Endothelial cell of umbilical vein (primary cell): ENCODE results near the gene DIP2C. TPM values are rescaled to one million over a fixed set of nuclear protein-coding genes. Genes with fewer than 3 reads are reported as not detected.

Experiments used
- BruUV-seq: library from RNA; stranded (reverse); fragments of 400-500 nt; replicated peaks from 2 replicates; lab custom pipeline; 2021; lab: Mats Ljungman, UMichigan
- CTCF ChIA-PET: fragments of 300-600, 350-600 bp; sonication (Branson Sonifier 250); formaldehyde crosslinking; loops from one replicate; lab custom pipeline; 2021; ENCODE audit warnings: antibody characterized with exemption, inconsistent platforms; lab: Charles Lee
- POLR2A ChIA-PET: fragments of 300-600, 350-600 bp; sonication (Branson Sonifier 250); formaldehyde crosslinking; loops from one replicate; lab custom pipeline; 2021; ENCODE audit warnings: antibody characterized with exemption, inconsistent platforms; lab: Charles Lee
- DNase-seq: peaks from one replicate; pipeline ENCODE4 v3.0.0-alpha.2; 2011; ENCODE audit warnings: low read depth, low spot score
- FAIRE-seq: peaks from 2 replicates; lab custom pipeline; 2011; peaks lifted over from hg19 to GRCh38; lab: Jason Lieb, UNC
- H2AFZ ChIP-seq: 2 replicates; pipeline ENCODE4 v1.6.0; 2012; ENCODE audit warnings: low read depth, low read length, control low read depth, inconsistent platforms
- H3K27ac ChIP-seq: 2 replicates; pipeline ENCODE4 v1.5.1; 2011; ENCODE audit warnings: low read depth, mild to moderate bottlenecking, control low read depth, low read length, moderate library complexity; ENCODE audit not compliant: insufficient read depth
- H3K27me3 ChIP-seq, 2 experiments: 2 replicates each; pipeline versions ENCODE4 v1.6.0 to v1.6.1; 2011; ENCODE audit warnings: low read length in 2 of 2, mixed read lengths in 1 of 2; ENCODE audit not compliant: control insufficient read depth in 2 of 2, insufficient read depth in 2 of 2
- H3K36me3 ChIP-seq, 2 experiments: 2 replicates in 1 of 2; 3 replicates in 1 of 2; pipeline ENCODE4 v1.5.1; 2011; ENCODE audit warnings: low read length in 2 of 2, mild to moderate bottlenecking in 1 of 2, moderate library complexity in 1 of 2; ENCODE audit not compliant: control insufficient read depth in 2 of 2, insufficient read depth in 2 of 2; ENCODE audit errors: extremely low read depth in 1 of 2
- H3K4me1 ChIP-seq: 3 replicates; pipeline ENCODE4 v1.5.1; 2011; ENCODE audit warnings: mild to moderate bottlenecking, low read length; ENCODE audit not compliant: control insufficient read depth, insufficient read depth; ENCODE audit errors: extremely low read depth
- H3K4me2 ChIP-seq: 2 replicates; pipeline ENCODE4 v1.6.1; 2011; ENCODE audit warnings: low read length, control low read depth, mixed read lengths; ENCODE audit not compliant: insufficient read depth
- H3K4me3 ChIP-seq, 3 experiments: fragments of 200-600 bp in 1 of 3; sonication (generic), shearing (Covaris generic) in 1 of 3; replicated peaks in 1 of 3; 2 replicates each; pipeline ENCODE4 v1.5.1; 2011 to 2016; ENCODE audit warnings: control low read depth in 3 of 3, low read length in 3 of 3, mild to moderate bottlenecking in 2 of 3, inconsistent platforms in 1 of 3, low read depth in 1 of 3, moderate library complexity in 1 of 3; ENCODE audit not compliant: insufficient read depth in 1 of 3
- H3K79me2 ChIP-seq: 2 replicates; pipeline ENCODE4 v1.6.0; 2012; ENCODE audit warnings: low read length, inconsistent platforms; ENCODE audit not compliant: control insufficient read depth, insufficient read depth
- H3K9ac ChIP-seq: replicated peaks from 2 replicates; pipeline ENCODE3; 2011; ENCODE audit warnings: low read length, control low read depth; ENCODE audit not compliant: insufficient read depth; ENCODE audit errors: extremely low read depth
- H3K9me1 ChIP-seq: replicated peaks from 3 replicates; pipeline ENCODE4 v1.6.0; 2011; ENCODE audit warnings: mild to moderate bottlenecking, low read length; ENCODE audit not compliant: control insufficient read depth, insufficient read depth; ENCODE audit errors: extremely low read depth
- H3K9me3 ChIP-seq: replicated peaks from 2 replicates; pipeline ENCODE4 v1.5.1; 2012; ENCODE audit warnings: low read length, inconsistent platforms; ENCODE audit not compliant: control insufficient read depth, insufficient read depth
- H4K20me1 ChIP-seq: replicated peaks from 2 replicates; pipeline ENCODE3; 2011; ENCODE audit warnings: mild to moderate bottlenecking, low read length; ENCODE audit not compliant: control insufficient read depth, insufficient read depth; ENCODE audit errors: extremely low read depth
- CTCF ChIP-seq, 2 donors: IDR thresholded peaks; 1 replicate in 1 of 2; 2 replicates in 1 of 2; pipeline ENCODE4 v1.5.1; 2011; ENCODE audit warnings: low read length in 2 of 2, mild to moderate bottlenecking in 2 of 2, moderate library complexity in 2 of 2, control low read depth in 1 of 2, inconsistent platforms in 1 of 2, low read depth in 1 of 2; ENCODE audit not compliant: insufficient read depth in 1 of 2; ENCODE audit errors: extremely low read depth in 1 of 2
- EZH2 ChIP-seq: IDR thresholded peaks from 2 replicates; pipeline ENCODE4 v1.6.1; 2012; ENCODE audit warnings: borderline replicate concordance, low read depth, mild to moderate bottlenecking, moderate library complexity, low read length, inconsistent platforms; ENCODE audit not compliant: severe bottlenecking
- FOS ChIP-seq: IDR thresholded peaks from 2 replicates; pipeline ENCODE4 v1.6.1; 2011; ENCODE audit warnings: mild to moderate bottlenecking, low read length, moderate library complexity, borderline replicate concordance; ENCODE audit not compliant: insufficient read depth
- GATA2 ChIP-seq: IDR thresholded peaks from 2 replicates; pipeline ENCODE4 v1.7.0; 2011; ENCODE audit warnings: low read depth, mild to moderate bottlenecking, moderate library complexity, mixed read lengths, low read length; ENCODE audit not compliant: insufficient read length, insufficient read depth
- JUN ChIP-seq: IDR thresholded peaks from 2 replicates; pipeline ENCODE4 v1.6.1; 2011; ENCODE audit warnings: borderline replicate concordance, low read depth; ENCODE audit not compliant: insufficient read length, insufficient read depth
- MAX ChIP-seq: IDR thresholded peaks from 2 replicates; pipeline ENCODE4 v1.6.1; 2011; ENCODE audit not compliant: insufficient read depth, insufficient read length
- MYC ChIP-seq: IDR thresholded peaks from one replicate; pipeline ENCODE4 v1.6.1; 2011; ENCODE audit warnings: mild to moderate bottlenecking, low read depth, low read length
- POLR2A ChIP-seq: IDR thresholded peaks from 2 replicates; pipeline ENCODE4 v1.6.1; 2012; ENCODE audit warnings: low read depth, mild to moderate bottlenecking, control low read depth, low read length
- POLR2AphosphoS5 ChIP-seq: IDR thresholded peaks from 2 replicates; pipeline ENCODE4 v1.6.1; 2012; ENCODE audit warnings: low read depth, mild to moderate bottlenecking, control low read depth, low read length, moderate library complexity; ENCODE audit not compliant: insufficient read depth
- dilution Hi-C: fragments of 300-500 bp; cut with MboI; formaldehyde crosslinking; loops from one replicate; pipeline ENCODE4 v1.15.0; 2019; ENCODE audit warnings: low sequenced_read_pairs; ENCODE audit not compliant: extremely low pct_ligation_motif_present
- intact Hi-C: fragments of 100-400 bp; cut with micrococcal nuclease; formaldehyde crosslinking; loops from one replicate; pipeline ENCODE4 v1.10.0; 2022
- polyA plus RNA-seq, 4 experiments: library from polyadenylated mRNA; depleted of rRNA in 3 of 4; stranded (reverse) in 3 of 4; unstranded in 1 of 4; fragments of >200 nt; gene quantifications; 2 replicates each; pipeline versions ENCODE4 v1.2.1 to v1.2.3, GENCODE V29; 2011 to 2012; ENCODE audit warnings: missing spikeins in 1 of 4
- total RNA-seq: library from RNA; stranded (reverse); gene quantifications from 2 replicates; pipeline ENCODE4 v1.2.3, GENCODE V29; 2021

The DIP2C gene
- total and polyA plus RNA-seq, 2 donors (not counting 3 experiments of a cell fraction or from before 2014, with no cell fraction given), result 3.6 to 10.7 TPM

GRCh38 chr10:591646-592045 lies 97.8 kb downstream of the DIP2C start:
- Histone ChIP-seq H3K27me3 (no peaks in the 10 kb centered on the region), H4K20me1 (no peaks in the 10 kb centered on the region), H3K9me3 (no peaks in the 10 kb centered on the region), H3K36me3 (no peaks in the 10 kb centered on the region), H3K9ac (no peak overlapping the region), H3K27ac (no peak overlapping the region), H3K79me2 (no peaks in the 10 kb centered on the region), H3K4me2 (no peak overlapping the region), H3K4me3 (no peak overlapping the region), H3K9me1 (no peaks in the 10 kb centered on the region), H2AFZ (no peak overlapping the region), H3K4me1 (no peaks in the 10 kb centered on the region)
- no peak for FAIRE-seq
- TF ChIP-seq GATA2 (no peak), JUN (no peak), MYC (no peak), POLR2AphosphoS5 (no peak), POLR2A (no peak), EZH2 (no peak), MAX (no peak), CTCF (IDR thresholded peaks at IDR 0.05; ENCODE audit: extremely low read depth in 1 of 2, insufficient read depth in 1 of 2, low read depth in 1 of 2, low read length in 2 of 2) (no peak), FOS (no peak)
- CTCF ChIA-PET, result no interaction called here
- intact Hi-C loops, result no loop called here
- DNase-seq, result no peak
- dilution Hi-C loops, result no loop called here
- POLR2A ChIA-PET, result no interaction called here
- no TSS peak for BruUV-seq
